Hepatocyte (in vitro differentiated cells): ENCODE results near the gene MKRN2. TPM values are rescaled to one million over a fixed set of nuclear protein-coding genes. Genes with fewer than 3 reads are reported as not detected.
"Not testable (repeated sequence)": the region's sequence is repeated elsewhere in the genome, so short reads cannot be mapped to it uniquely, and the experiment has no call there.

ENCODE experiments used
- DNase-seq: peaks from one replicate; pipeline ENCODE4 v3.0.0-alpha.2; 2016; ENCODE audit warnings: low spot score
- H2AFZ ChIP-seq: fragments of 200-600 bp; sonication (generic); 2 replicates; pipeline ENCODE4 v1.6.0; 2016; ENCODE audit warnings: antibody characterized with exemption, mild to moderate bottlenecking
- H3K27ac ChIP-seq: fragments of 200-600 bp; sonication (generic); 2 replicates; pipeline ENCODE4 v1.5.1; 2016; ENCODE audit warnings: mild to moderate bottlenecking
- H3K27me3 ChIP-seq: fragments of 200-600 bp; sonication (generic); 2 replicates; pipeline ENCODE4 v1.6.1; 2016
- H3K36me3 ChIP-seq: fragments of 200-600 bp; sonication (generic); replicated peaks from 2 replicates; pipeline ENCODE4 v1.5.1; 2016; ENCODE audit warnings: low read depth; ENCODE audit not compliant: insufficient read depth
- H3K4me1 ChIP-seq: fragments of 200-600 bp; sonication (generic); 2 replicates; pipeline ENCODE4 v1.5.1; 2016; ENCODE audit warnings: mild to moderate bottlenecking, moderate library complexity; ENCODE audit not compliant: insufficient read depth
- H3K4me2 ChIP-seq: fragments of 200-600 bp; sonication (generic); 2 replicates; pipeline ENCODE4 v1.6.0; 2016
- H3K4me3 ChIP-seq: fragments of 200-600 bp; sonication (generic); 2 replicates; pipeline ENCODE4 v1.5.1; 2016; ENCODE audit warnings: mild to moderate bottlenecking
- H3K79me2 ChIP-seq: fragments of 200-600 bp; sonication (generic); 2 replicates; pipeline ENCODE4 v1.6.0; 2017; ENCODE audit warnings: mild to moderate bottlenecking
- H3K9me2 ChIP-seq: fragments of 200-600 bp; sonication (generic); replicated peaks from 2 replicates; pipeline ENCODE4 v1.6.0; 2017; ENCODE audit warnings: mild to moderate bottlenecking; ENCODE audit not compliant: insufficient read depth
- H3K9me3 ChIP-seq: fragments of 200-600 bp; sonication (generic); 2 replicates; pipeline ENCODE4 v1.5.1; 2016; ENCODE audit warnings: low read depth, mild to moderate bottlenecking
- H4K20me1 ChIP-seq: fragments of 200-600 bp; sonication (generic); 2 replicates; pipeline ENCODE4 v1.6.0; 2016; ENCODE audit warnings: mild to moderate bottlenecking; ENCODE audit not compliant: insufficient read depth, poor library complexity, severe bottlenecking
- EZH2 ChIP-seq: fragments of 200-600 bp; sonication (generic); IDR thresholded peaks from 2 replicates; pipeline ENCODE4 v1.6.1; 2016; ENCODE audit warnings: antibody characterized with exemption, mild to moderate bottlenecking, borderline replicate concordance
- EZH2phosphoT487 ChIP-seq: fragments of 200-600 bp; sonication (generic); IDR thresholded peaks from one replicate; pipeline ENCODE4 v1.6.1; 2018; ENCODE audit warnings: antibody characterized with exemption, mild to moderate bottlenecking, low read depth, moderate library complexity; ENCODE audit not compliant: unreplicated experiment, severe bottlenecking
- WGBS: methylation state at CpG from one replicate; pipeline ENCODE4 v1.1.6; 2016; ENCODE audit warnings: low lambda C conversion rate; ENCODE audit errors: missing lambda C conversion rate; 5-methylcytosine and 5-hydroxymethylcytosine counted together
- polyA plus RNA-seq: library from polyadenylated mRNA; unstranded; fragments of >200 nt; fragmentation: Nextera tagmentation; extraction: Ambion mirVana; gene quantifications from 2 replicates; pipeline ENCODE4 v1.2.1, GENCODE V29; 2016
- small RNA-seq: library from RNA; depleted of rRNA; stranded (forward); fragments of <200 nt; gene quantifications from one replicate; pipeline ENCODE3, GENCODE V24; 2014
- total RNA-seq: library from RNA; depleted of rRNA; stranded (reverse); fragments of >200 nt; gene quantifications from 2 replicates; pipeline ENCODE4 v1.2.3, GENCODE V29; 2014
- TF ChIP-seq, protein P1 (sequence below): fragments of 200-600 bp; sonication (generic); IDR thresholded peaks from 2 replicates; pipeline ENCODE4 v1.5.1; 2016; ENCODE audit warnings: antibody characterized with exemption, mild to moderate bottlenecking; ENCODE audit not compliant: poor library complexity

Gene MKRN2
- total and polyA plus RNA-seq, 2 experiments from 2014 or later: 22.6 to 30.1 TPM

DNA sequence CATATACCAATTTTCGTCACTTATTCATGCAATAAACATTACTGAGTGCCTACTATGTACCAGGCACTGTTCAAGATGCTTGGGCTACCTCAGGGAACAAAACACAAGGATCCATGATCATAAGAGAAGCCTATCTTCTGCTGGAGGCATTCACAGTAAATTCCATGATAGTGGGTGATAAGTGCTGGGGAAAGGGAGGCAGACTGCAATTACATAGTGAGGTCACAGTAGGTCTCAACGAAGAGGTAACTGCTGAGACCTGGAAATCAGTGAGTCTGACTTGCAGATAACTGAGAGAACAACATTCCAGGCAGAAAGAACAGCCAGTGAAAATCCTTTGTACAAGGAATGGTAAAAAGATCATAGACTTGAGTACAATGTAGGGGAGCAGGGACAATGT lies 73.4 kb downstream of the MKRN2 start:
- Histone ChIP-seq H3K27ac (no peak overlapping the region), H3K4me3 (no peak overlapping the region)
- 51% methylated on average over 2 of the region's 2 CpGs for WGBS

DNA sequence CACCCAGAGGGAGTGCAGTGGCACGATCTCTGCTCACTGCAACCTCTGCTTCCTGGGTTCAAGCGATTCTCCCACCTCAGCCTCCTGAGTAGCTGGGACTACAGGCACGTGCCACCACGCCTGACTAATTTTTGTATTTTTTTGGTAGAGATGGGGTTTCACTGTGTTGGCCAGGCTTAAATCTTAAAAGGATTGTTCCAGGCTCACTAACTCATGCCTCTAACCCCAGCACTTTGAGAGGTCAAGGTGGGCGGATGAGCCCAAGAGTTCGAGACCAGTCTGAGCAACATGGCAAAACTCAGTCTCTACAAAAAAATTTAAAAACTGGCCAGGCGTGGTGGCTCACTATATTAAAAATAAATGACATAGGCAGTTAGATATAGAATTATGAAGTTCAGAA lies 74.0 kb downstream of the MKRN2 start:
- H3K4me3 ChIP-seq, H3K27me3 ChIP-seq, H3K4me2 ChIP-seq, H3K9me2 ChIP-seq, H3K9me3 ChIP-seq, DNase-seq, H3K36me3 ChIP-seq, H3K27ac ChIP-seq, H2AFZ ChIP-seq, H3K4me1 ChIP-seq: not testable (repeated sequence)
- Histone ChIP-seq H3K79me2 (peaks cover 99% of the 10 kb centered on the region), H4K20me1 (peaks cover 91% of the 10 kb centered on the region)
- WGBS: 95% methylated on average over 7 of the region's 7 CpGs

More for the DNA sequence above, 73.4 kb downstream of the MKRN2 start:
- H3K4me1 ChIP-seq: peaks cover 8% of the 10 kb centered on the region
- H3K36me3 ChIP-seq: no peaks in the 10 kb centered on the region
- no peak for DNase-seq
- no peaks in the 10 kb centered on the region for H3K27me3 ChIP-seq
- H4K20me1 ChIP-seq: peaks cover 94% of the 10 kb centered on the region
- H3K9me3 ChIP-seq: no peaks in the 10 kb centered on the region
- TF ChIP-seq EZH2phosphoT487: no peak
- no peak for TF ChIP-seq EZH2
- TF ChIP-seq, protein P1, sequence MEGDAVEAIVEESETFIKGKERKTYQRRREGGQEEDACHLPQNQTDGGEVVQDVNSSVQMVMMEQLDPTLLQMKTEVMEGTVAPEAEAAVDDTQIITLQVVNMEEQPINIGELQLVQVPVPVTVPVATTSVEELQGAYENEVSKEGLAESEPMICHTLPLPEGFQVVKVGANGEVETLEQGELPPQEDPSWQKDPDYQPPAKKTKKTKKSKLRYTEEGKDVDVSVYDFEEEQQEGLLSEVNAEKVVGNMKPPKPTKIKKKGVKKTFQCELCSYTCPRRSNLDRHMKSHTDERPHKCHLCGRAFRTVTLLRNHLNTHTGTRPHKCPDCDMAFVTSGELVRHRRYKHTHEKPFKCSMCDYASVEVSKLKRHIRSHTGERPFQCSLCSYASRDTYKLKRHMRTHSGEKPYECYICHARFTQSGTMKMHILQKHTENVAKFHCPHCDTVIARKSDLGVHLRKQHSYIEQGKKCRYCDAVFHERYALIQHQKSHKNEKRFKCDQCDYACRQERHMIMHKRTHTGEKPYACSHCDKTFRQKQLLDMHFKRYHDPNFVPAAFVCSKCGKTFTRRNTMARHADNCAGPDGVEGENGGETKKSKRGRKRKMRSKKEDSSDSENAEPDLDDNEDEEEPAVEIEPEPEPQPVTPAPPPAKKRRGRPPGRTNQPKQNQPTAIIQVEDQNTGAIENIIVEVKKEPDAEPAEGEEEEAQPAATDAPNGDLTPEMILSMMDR: no peak
- no peak overlapping the region for H3K4me2 ChIP-seq
- no peak overlapping the region for H2AFZ ChIP-seq
- no peaks in the 10 kb centered on the region for H3K9me2 ChIP-seq
- peaks cover 100% of the 10 kb centered on the region for H3K79me2 ChIP-seq

DNA sequence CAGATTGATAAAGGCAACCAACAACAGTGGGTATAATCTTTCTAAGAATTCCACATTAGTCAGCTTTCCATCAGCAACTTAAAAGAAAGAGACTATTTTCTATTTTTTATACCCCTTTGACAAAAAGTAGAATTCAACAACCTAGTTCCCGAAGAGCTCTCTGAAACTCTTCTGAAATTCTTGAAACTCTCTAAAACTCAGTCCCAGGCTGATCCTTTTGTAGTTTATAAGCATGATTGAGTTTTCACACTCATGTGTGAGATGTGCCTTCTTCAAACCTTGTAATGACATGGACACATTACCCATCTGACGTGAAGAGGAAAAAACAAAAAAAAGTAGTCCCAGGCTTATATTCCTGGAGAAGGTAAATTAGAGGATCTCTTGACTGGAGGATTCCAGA lies 75.6 kb downstream of the MKRN2 start:
- peaks cover 99% of the 10 kb centered on the region for H3K79me2 ChIP-seq
- no peaks in the 10 kb centered on the region for H3K27me3 ChIP-seq
- 94% methylated on average over 2 of the region's 2 CpGs for WGBS
- H3K4me2 ChIP-seq: no peak overlapping the region
- no peaks in the 10 kb centered on the region for H3K9me2 ChIP-seq
- H2AFZ ChIP-seq: no peak overlapping the region
- TF ChIP-seq EZH2phosphoT487 (no peak), EZH2 (no peak)
- TF ChIP-seq, protein P1: no peak
- H3K9me3 ChIP-seq: no peaks in the 10 kb centered on the region
- no peak overlapping the region for H3K27ac ChIP-seq
- no peak for DNase-seq
- H3K4me1 ChIP-seq: peaks cover 5% of the 10 kb centered on the region
- H3K36me3 ChIP-seq: no peaks in the 10 kb centered on the region
- H3K4me3 ChIP-seq: no peak overlapping the region
- H4K20me1 ChIP-seq: peaks cover 91% of the 10 kb centered on the region

DNA sequence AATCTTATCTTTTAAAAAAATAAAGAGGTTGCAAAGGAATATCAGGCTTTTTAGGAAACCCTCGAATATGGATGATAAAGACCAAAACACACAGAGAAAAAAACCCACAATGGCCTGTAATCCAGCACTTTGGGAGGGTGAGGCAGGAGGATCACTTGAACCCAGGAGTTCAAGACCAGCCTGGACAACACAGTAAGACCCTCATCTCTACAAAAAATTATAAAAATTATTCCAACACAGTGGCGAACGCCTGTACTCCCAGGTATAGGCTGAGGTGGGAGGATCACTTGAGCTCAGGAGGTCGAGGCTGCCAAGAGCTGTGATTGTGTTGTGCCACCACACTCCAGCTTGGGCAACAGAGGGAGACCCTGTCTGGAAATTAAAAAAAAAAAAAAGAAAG lies 76.2 kb downstream of the MKRN2 start:
- no peak for DNase-seq
- TF ChIP-seq EZH2phosphoT487 (no peak), EZH2 (no peak)
- TF ChIP-seq, protein P1: no peak
- Histone ChIP-seq H2AFZ (no peak overlapping the region), H3K9me3 (no peaks in the 10 kb centered on the region), H3K79me2 (peaks cover 99% of the 10 kb centered on the region), H3K36me3 (no peaks in the 10 kb centered on the region), H3K4me3 (no peak overlapping the region), H3K9me2 (no peaks in the 10 kb centered on the region), H3K27me3 (no peaks in the 10 kb centered on the region), H3K4me1 (peaks cover 3% of the 10 kb centered on the region), H4K20me1 (peaks cover 91% of the 10 kb centered on the region), H3K4me2 (no peak overlapping the region), H3K27ac (no peak overlapping the region)
- WGBS: 89% methylated on average over 4 of the region's 4 CpGs

Small RNA genes lying within 50 kb of the gene (small RNA-seq; reads per million reads assigned to genes)
- not detected for gene RF00017
- 0.19 reads per million for gene RNA5SP123
- not detected for gene RNU6-377P

Other genes with a start within 250 kb of the MKRN2 start
- 7.8 and 9.6 TPM in 2 replicates for gene TSEN2, start 72.6 kb upstream of the MKRN2 start, total RNA-seq
- gene TSEN2, start 72.6 kb upstream of the MKRN2 start, polyA plus RNA-seq: 17.8 and 23.2 TPM in 2 replicates
- gene MKRN2OS, start 11.6 kb upstream of the MKRN2 start, total RNA-seq: 2.8 and 3.0 TPM in 2 replicates
- 2.6 and 3.3 TPM in 2 replicates for gene MKRN2OS, start 11.6 kb upstream of the MKRN2 start, polyA plus RNA-seq
- 114 and 118 TPM in 2 replicates for gene RAF1, start 107.0 kb downstream of the MKRN2 start, total RNA-seq
- gene RAF1, start 107.0 kb downstream of the MKRN2 start, polyA plus RNA-seq: 78.0 and 79.8 TPM in 2 replicates
- gene TMEM40, start 202.2 kb downstream of the MKRN2 start, total RNA-seq: 0.52 TPM in 1 of 2 replicates, not detected in the other
- gene TMEM40, start 202.2 kb downstream of the MKRN2 start, polyA plus RNA-seq: 0.68 and 1.6 TPM in 2 replicates
- gene CAND2, start 239.6 kb downstream of the MKRN2 start, total RNA-seq: 3.3 and 5.0 TPM in 2 replicates
- 3.1 and 4.3 TPM in 2 replicates for gene CAND2, start 239.6 kb downstream of the MKRN2 start, polyA plus RNA-seq